ACHN (cell line): ENCODE data around the gene CEP95.
"Not testable (repeated sequence)": the region's sequence is repeated elsewhere in the genome, so short reads cannot be mapped to it uniquely, and the experiment has no call there.

Source experiments
- DNase-seq: peaks from one replicate; pipeline ENCODE4 v3.0.0-alpha.2; 2015
- in situ Hi-C: cut with HindIII; loops from 2 replicates; pipeline ENCODE4 v1.10.0; 2017; ENCODE audit warnings: low sequenced_read_pairs, low pct_ligation_motif_present, low pct_unique_long_range_greater_than_20kb

CEP95 gene

GRCh38 chr17:64540118-64540776 is 33.5 kb downstream of the CEP95 start:
- DNase-seq: no peak
- in situ Hi-C loops: no loop called here

- DNase-seq: no peak
- in situ Hi-C loops: no loop called here
Observed at GRCh38 chr17:64544742-64545141, 38.0 kb downstream of the CEP95 start.

GRCh38 chr17:64546716-64547115 is 39.9 kb downstream of the CEP95 start:
- no peak for DNase-seq
- in situ Hi-C loops: no loop called here

- in situ Hi-C loops: no loop called here
- DNase-seq: no peak
Observed at GRCh38 chr17:64547319-64547718, 40.5 kb downstream of the CEP95 start.

GRCh38 chr17:64551461-64551860 is 44.7 kb downstream of the CEP95 start:
- DNase-seq: no peak
- in situ Hi-C loops: no loop called here

GRCh38 chr17:64554028-64554637 is 47.4 kb downstream of the CEP95 start:
- in situ Hi-C loops: no loop called here
- no peak for DNase-seq

- in situ Hi-C loops: no loop called here
- no peak for DNase-seq
Observed at GRCh38 chr17:64555281-64555680, 48.5 kb downstream of the CEP95 start.

- in situ Hi-C loops: no loop called here
- DNase-seq: no peak
Observed at GRCh38 chr17:64564098-64564497, 57.3 kb downstream of the CEP95 start.

GRCh38 chr17:64565563-64565962 is 58.8 kb downstream of the CEP95 start:
- no peak for DNase-seq
- in situ Hi-C loops: no loop called here

- in situ Hi-C loops: no loop called here
- DNase-seq: no peak
Observed at GRCh38 chr17:64571746-64572145, 65.0 kb downstream of the CEP95 start.

GRCh38 chr17:64572682-64573154 is 65.9 kb downstream of the CEP95 start:
- in situ Hi-C loops: no loop called here
- peak; percentile 24 for DNase-seq

GRCh38 chr17:64573214-64573613 is 66.4 kb downstream of the CEP95 start:
- no peak for DNase-seq
- in situ Hi-C loops: no loop called here

GRCh38 chr17:64574646-64575045 is 67.9 kb downstream of the CEP95 start:
- in situ Hi-C loops: no loop called here
- no peak for DNase-seq

- in situ Hi-C loops: no loop called here
- no peak for DNase-seq
Observed at GRCh38 chr17:64575431-64575830, 68.7 kb downstream of the CEP95 start.

GRCh38 chr17:64577025-64577424 is 70.2 kb downstream of the CEP95 start:
- DNase-seq, in situ Hi-C loops: not testable (repeated sequence)

GRCh38 chr17:64579917-64580316 is 73.1 kb downstream of the CEP95 start:
- DNase-seq: no peak
- in situ Hi-C loops: no loop called here

GRCh38 chr17:64580384-64581315 is 73.9 kb downstream of the CEP95 start:
- DNase-seq: no peak
- in situ Hi-C loops: no loop called here

GRCh38 chr17:64583038-64583437 is 76.3 kb downstream of the CEP95 start:
- DNase-seq: no peak

GRCh38 chr17:64585146-64585545 is 78.4 kb downstream of the CEP95 start:
- no peak for DNase-seq
- in situ Hi-C loops: no loop called here

More at GRCh38 chr17:64583038-64583437, 76.3 kb downstream of the CEP95 start:
- in situ Hi-C loops: no loop called here
